Panc1 (cell line): ENCODE results near the gene KLHL28.

Experiments
- CTCF ChIP-seq: fragments of 450-650 bp; IDR thresholded peaks from 2 replicates; pipeline ENCODE4 v1.5.1; 2017; ENCODE audit warnings: mild to moderate bottlenecking
- POLR2AphosphoS5 ChIP-seq: IDR thresholded peaks from 2 replicates; pipeline ENCODE4 v1.6.1; 2012; ENCODE audit warnings: mild to moderate bottlenecking, low read depth, low read length, moderate library complexity
- SIN3A ChIP-seq: IDR thresholded peaks from 2 replicates; pipeline ENCODE4 v1.6.1; 2012; ENCODE audit warnings: low read depth, mild to moderate bottlenecking, low read length, moderate library complexity, borderline replicate concordance; ENCODE audit not compliant: insufficient read depth
- TCF7L2 ChIP-seq: IDR thresholded peaks from 2 replicates; pipeline ENCODE4 v1.6.1; 2011; ENCODE audit warnings: mild to moderate bottlenecking, low read depth, low read length, inconsistent platforms

GRCh38 chr14:44979740-44980356 lies 18.1 kb upstream of the KLHL28 start:
- TF ChIP-seq CTCF (no peak), SIN3A (no peak), POLR2AphosphoS5 (no peak), TCF7L2 (no peak)
